ENCODE measurements around the gene PDPK1. TPM values are rescaled to one million over a fixed set of nuclear protein-coding genes. Genes with fewer than 3 reads are reported as not detected.

Gene PDPK1
- total and polyA plus RNA-seq, 2 of the 4 experiments (the other 2 are of a cell fraction) = 10.6 to 27.3 TPM

- Histone ChIP-seq H4K91ac (ENCODE audit: insufficient read depth, low read depth, low read length) (no peak overlapping the region), H2AK5ac (ENCODE audit: low read depth, low read length) (no peak overlapping the region), H4K8ac (ENCODE audit: low read depth in 2 of 2, low read length in 2 of 2) (no peak overlapping the region), H3K27me3 (ENCODE audit: control insufficient read depth, insufficient read depth, low read length) (no peaks in the 10 kb centered on the region), H3K9me3 (ENCODE audit: control insufficient read depth, insufficient read depth, low read length) (no peaks in the 10 kb centered on the region), H3K9ac (ENCODE audit: low read depth, low read length) (no peak overlapping the region), H3K36me3 (ENCODE audit: control insufficient read depth, insufficient read depth, low read length) (peaks cover 57% of the 10 kb centered on the region), H3K4me3 (ENCODE audit: insufficient read depth, low read depth, low read length) (no peak overlapping the region), H3K4ac (ENCODE audit: low read depth, low read length) (no peak overlapping the region), H2BK20ac (ENCODE audit: low read depth, low read length) (no peak overlapping the region), H3K56ac (ENCODE audit: extremely low read depth, insufficient read depth, low read length) (no peak overlapping the region), H3K27ac (ENCODE audit: insufficient read depth, low read length) (no peak overlapping the region), H3K4me2 (ENCODE audit: low read depth, low read length) (no peak overlapping the region), H2BK120ac (ENCODE audit: low read depth, low read length) (no peak overlapping the region), H3K4me1 (ENCODE audit: control insufficient read depth, insufficient read depth, low read length) (peaks cover 7% of the 10 kb centered on the region), H4K5ac (ENCODE audit: low read depth, low read length) (no peak overlapping the region), H2AFZ (replicated peaks; ENCODE audit: low read length, poor library complexity) (no peak overlapping the region), H2AK9ac (replicated peaks; ENCODE audit: low read depth, low read length, poor library complexity) (no peak overlapping the region), H3K14ac (replicated peaks; ENCODE audit: low read depth, low read length) (no peak overlapping the region), H3K9me1 (ENCODE audit: insufficient read depth, low read length) (no peaks in the 10 kb centered on the region), H3K79me1 (ENCODE audit: low read depth in 1 of 2, low read length in 2 of 2) (peaks cover 10 to 43% of the 10 kb centered on the region in 2 experiments), H4K20me1 (ENCODE audit: insufficient read depth, low read length) (no peaks in the 10 kb centered on the region; the same call in none of the 2 replicates), H3K18ac (ENCODE audit: low read depth, low read length) (no peak overlapping the region), H2BK5ac (ENCODE audit: low read depth, low read length, poor library complexity, severe bottlenecking) (no peak overlapping the region), H3K23ac (ENCODE audit: low read depth, low read length) (no peak overlapping the region), H2BK15ac (ENCODE audit: low read depth, low read length) (no peak overlapping the region)
- dilution Hi-C loops (cut with HindIII; ENCODE audit: low sequenced_read_pairs, unreplicated experiment) (no loop called here), intact Hi-C loops (cut with micrococcal nuclease) (no loop called here), in situ Hi-C loops (cut with MboI; ENCODE audit: low sequenced_read_pairs) (no loop called here)
- WGBS, 2 experiments (ENCODE audit: extremely low coverage in 2 of 2, insufficient read length in 1 of 2) = 100% methylated on average over 2 of the region's 24 CpGs; no CpG with 5 or more reads in 1 of the 2 experiments
- BruUV-seq (replicated peaks) = no TSS peak
- ATAC-seq (ENCODE audit: low read depth) = no peak
- ChIA-PET POLR2A (ENCODE audit: unreplicated experiment) (no interaction called here), CTCF (no interaction called here)
- no peak for DNase-seq
- no peak for TF ChIP-seq ELK1 (IDR thresholded peaks at IDR 0.05; ENCODE audit: borderline replicate concordance, low read depth, low read length)
- TF ChIP-seq CHD1 (IDR thresholded peaks at IDR 0.05; ENCODE audit: low read depth, low read length) = no peak
- TF ChIP-seq CEBPB (IDR thresholded peaks at IDR 0.05; ENCODE audit: low read depth, low read length) = no peak
- no peak for TF ChIP-seq SMC3 (IDR thresholded peaks at IDR 0.05; ENCODE audit: low read depth, low read length)
- no peak for TF ChIP-seq MXI1 (IDR thresholded peaks at IDR 0.05; ENCODE audit: borderline replicate concordance, low read depth, low read length)
- no peak for TF ChIP-seq BHLHE40 (IDR thresholded peaks at IDR 0.05; ENCODE audit: low read depth, low read length)
- TF ChIP-seq RCOR1 (IDR thresholded peaks at IDR 0.05; ENCODE audit: insufficient replicate concordance, low read length) = no peak
- TF ChIP-seq MAZ (IDR thresholded peaks at IDR 0.05; ENCODE audit: borderline replicate concordance, low read depth, low read length) = no peak
- TF ChIP-seq RFX5 (IDR thresholded peaks at IDR 0.05; ENCODE audit: low read depth, low read length) = no peak
- no peak for TF ChIP-seq MAFK (IDR thresholded peaks at IDR 0.05; ENCODE audit: low read depth, low read length)
- no peak for TF ChIP-seq USF2 (IDR thresholded peaks at IDR 0.05; ENCODE audit: low read depth, low read length)
- TF ChIP-seq CTCF (conservative IDR thresholded peaks at IDR 0.05; ENCODE audit: low read depth, low read length) = no peak
- TF ChIP-seq FOS (IDR thresholded peaks at IDR 0.05; ENCODE audit: low read depth, low read length) = no peak
- TF ChIP-seq NFE2L2 (IDR thresholded peaks at IDR 0.05; ENCODE audit: low read depth, low read length) = no peak
- TF ChIP-seq POLR2A (IDR thresholded peaks at IDR 0.05; ENCODE audit: low read depth, low read length) = no peak
- no peak for TF ChIP-seq RAD21 (IDR thresholded peaks at IDR 0.05; ENCODE audit: low read length)
Measured at GRCh38 chr16:2527784-2528100, 10.1 kb upstream of the PDPK1 start.

All from IMR-90 (cell line).